HCT116 (cell line): ENCODE results near the gene ARID3A.

Experiments
- ELF1 ChIP-seq: IDR thresholded peaks from 2 replicates; pipeline ENCODE4 v1.6.1; 2012; ENCODE audit warnings: low read depth, borderline replicate concordance
- EZH2 ChIP-seq: fragments of 200-600 bp; sonication (generic); IDR thresholded peaks from 2 replicates; pipeline ENCODE4 v1.6.1; 2017; ENCODE audit warnings: antibody characterized with exemption, mixed run types
- EZH2phosphoT487 ChIP-seq: fragments of 200-600 bp; IDR thresholded peaks from 2 replicates; pipeline ENCODE4 v1.6.1; 2018; ENCODE audit warnings: antibody characterized with exemption, borderline replicate concordance
- JUND ChIP-seq: IDR thresholded peaks from 2 replicates; pipeline ENCODE4 v1.6.1; 2012
- POLR2A ChIP-seq: IDR thresholded peaks from 2 replicates; pipeline ENCODE4 v1.7.0; 2011; ENCODE audit warnings: borderline replicate concordance; ENCODE audit not compliant: insufficient read depth, insufficient read length; ENCODE audit errors: extremely low read depth
- POLR2AphosphoS5 ChIP-seq: IDR thresholded peaks from 2 replicates; pipeline ENCODE4 v1.6.1; 2011; ENCODE audit warnings: mild to moderate bottlenecking, low read depth, low read length, moderate library complexity
- RAD21 ChIP-seq: IDR thresholded peaks from 2 replicates; pipeline ENCODE4 v1.6.1; 2012; ENCODE audit warnings: low read depth, mild to moderate bottlenecking
- REST ChIP-seq: IDR thresholded peaks from 2 replicates; pipeline ENCODE4 v1.6.1; 2012; ENCODE audit warnings: low read depth
- SP1 ChIP-seq: IDR thresholded peaks from 2 replicates; pipeline ENCODE4 v1.6.1; 2012; ENCODE audit warnings: low read depth
- ZFX ChIP-seq: fragments of 450-650 bp; IDR thresholded peaks from 2 replicates; pipeline ENCODE4 v1.6.1; 2017
- ZNF274 ChIP-seq: fragments of 200-500 bp; sonication (Bioruptor generic); IDR thresholded peaks from 2 replicates; pipeline ENCODE4 v1.6.1; 2014; ENCODE audit warnings: mild to moderate bottlenecking, low read depth, low read length, inconsistent platforms
- TF ChIP-seq, protein P1 (sequence below), 3 experiments: fragments of 200-600 bp in 1 of 3; sonication (generic) in 1 of 3; IDR thresholded peaks in 2 of 3; conservative IDR thresholded peaks in 1 of 3; 2 replicates each; pipeline ENCODE4 v1.5.1; 2012 to 2017; ENCODE audit warnings: low read depth in 2 of 3, low read length in 2 of 3, antibody characterized with exemption in 1 of 3, borderline replicate concordance in 1 of 3, control low read depth in 1 of 3, mild to moderate bottlenecking in 1 of 3, mixed read lengths in 1 of 3, mixed run types in 1 of 3, moderate library complexity in 1 of 3; ENCODE audit not compliant: insufficient read depth in 1 of 3

GRCh38 chr19:941292-942132 is 15.7 kb downstream of the ARID3A start:
- TF ChIP-seq POLR2AphosphoS5 (no peak), POLR2A (no peak), RAD21 (no peak), REST (no peak), ZNF274 (no peak), EZH2phosphoT487 (no peak), JUND (no peak), EZH2 (no peak), ELF1 (no peak), SP1 (no peak), ZFX (no peak)
- TF ChIP-seq, protein P1, sequence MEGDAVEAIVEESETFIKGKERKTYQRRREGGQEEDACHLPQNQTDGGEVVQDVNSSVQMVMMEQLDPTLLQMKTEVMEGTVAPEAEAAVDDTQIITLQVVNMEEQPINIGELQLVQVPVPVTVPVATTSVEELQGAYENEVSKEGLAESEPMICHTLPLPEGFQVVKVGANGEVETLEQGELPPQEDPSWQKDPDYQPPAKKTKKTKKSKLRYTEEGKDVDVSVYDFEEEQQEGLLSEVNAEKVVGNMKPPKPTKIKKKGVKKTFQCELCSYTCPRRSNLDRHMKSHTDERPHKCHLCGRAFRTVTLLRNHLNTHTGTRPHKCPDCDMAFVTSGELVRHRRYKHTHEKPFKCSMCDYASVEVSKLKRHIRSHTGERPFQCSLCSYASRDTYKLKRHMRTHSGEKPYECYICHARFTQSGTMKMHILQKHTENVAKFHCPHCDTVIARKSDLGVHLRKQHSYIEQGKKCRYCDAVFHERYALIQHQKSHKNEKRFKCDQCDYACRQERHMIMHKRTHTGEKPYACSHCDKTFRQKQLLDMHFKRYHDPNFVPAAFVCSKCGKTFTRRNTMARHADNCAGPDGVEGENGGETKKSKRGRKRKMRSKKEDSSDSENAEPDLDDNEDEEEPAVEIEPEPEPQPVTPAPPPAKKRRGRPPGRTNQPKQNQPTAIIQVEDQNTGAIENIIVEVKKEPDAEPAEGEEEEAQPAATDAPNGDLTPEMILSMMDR (IDR thresholded peaks at IDR 0.05 in 2 of 3, conservative IDR thresholded peaks at IDR 0.05 in 1 of 3; ENCODE audit: borderline replicate concordance in 1 of 3, insufficient read depth in 1 of 3, low read depth in 2 of 3, low read length in 2 of 3), result no peak
